Natural killer cell (primary cell): ENCODE results near the gene ZSCAN2. TPM values are rescaled to one million over a fixed set of nuclear protein-coding genes. Genes with fewer than 3 reads are reported as not detected.
A peak's percentile ranks its signal among the peaks of the same experiment; 100 is the strongest.
"Not testable (repeated sequence)": the region's sequence is repeated elsewhere in the genome, so short reads cannot be mapped to it uniquely, and the experiment has no call there.

Source experiments
- ATAC-seq, 3 donors: fragments of 150-1000 bp in 2 of 3; fragments of 200-7000 bp in 1 of 3; cut with Tn5 transposase; 1 replicate in 1 of 3; 2 replicates in 2 of 3; pipeline ENCODE4 v1.10.0; 2021; ENCODE audit warnings: mild to moderate bottlenecking in 2 of 3, moderate library complexity in 2 of 3
- DNase-seq, 2 donors: peaks; one replicate each; pipeline versions ENCODE4 v3.0.0 to v3.0.0-alpha.2; 2013 to 2021; ENCODE audit warnings: mixed read lengths in 1 of 2
- H3K27ac ChIP-seq: one replicate; pipeline ENCODE4 v1.5.1; 2013; ENCODE audit warnings: mild to moderate bottlenecking, low read length
- H3K27me3 ChIP-seq: one replicate; pipeline ENCODE4 v1.6.1; 2013; ENCODE audit warnings: low read length; ENCODE audit not compliant: control insufficient read depth, insufficient read depth
- H3K36me3 ChIP-seq: one replicate; pipeline ENCODE4 v1.6.1; 2013; ENCODE audit warnings: low read length; ENCODE audit not compliant: control insufficient read depth, insufficient read depth
- H3K4me1 ChIP-seq: one replicate; pipeline ENCODE4 v1.6.1; 2013; ENCODE audit warnings: low read length; ENCODE audit not compliant: control insufficient read depth, insufficient read depth
- H3K4me3 ChIP-seq: one replicate; pipeline ENCODE4 v1.5.1; 2013; ENCODE audit warnings: low read length
- H3K9me3 ChIP-seq: one replicate; pipeline ENCODE4 v1.6.1; 2013; ENCODE audit warnings: low read length; ENCODE audit not compliant: control insufficient read depth, insufficient read depth
- H3K27ac Mint-ChIP-seq, 2 donors: one replicate each; pipeline ENCODE4 v1.8.0; 2022; ENCODE audit warnings: mild to moderate bottlenecking in 2 of 2, mixed read lengths in 2 of 2, moderate library complexity in 1 of 2
- H3K27me3 Mint-ChIP-seq, 2 donors: one replicate each; pipeline ENCODE4 v1.8.0; 2022; ENCODE audit warnings: low read depth in 2 of 2, mixed read lengths in 2 of 2
- H3K36me3 Mint-ChIP-seq: one replicate; pipeline ENCODE4 v1.8.0; 2022; ENCODE audit warnings: mixed read lengths
- H3K4me1 Mint-ChIP-seq, 2 donors: one replicate each; pipeline ENCODE4 v1.8.0; 2022; ENCODE audit warnings: mixed read lengths in 2 of 2
- H3K4me3 Mint-ChIP-seq: one replicate; pipeline ENCODE4 v1.8.0; 2022; ENCODE audit warnings: mild to moderate bottlenecking, moderate library complexity, mixed read lengths
- H3K9me3 Mint-ChIP-seq, 2 donors: one replicate each; pipeline ENCODE4 v1.8.0; 2022; ENCODE audit warnings: mixed read lengths in 2 of 2
- WGBS: methylation state at CpG from one replicate; pipeline ENCODE4 v1.1.7; 2013; ENCODE audit warnings: missing lambda C conversion rate; ENCODE audit not compliant: insufficient coverage; 5-methylcytosine and 5-hydroxymethylcytosine counted together
- intact Hi-C: fragments of 100-400 bp; cut with micrococcal nuclease; formaldehyde crosslinking; loops from one replicate; pipeline ENCODE4 v1.14.2; 2022
- total RNA-seq, 4 donors: library from RNA; stranded (reverse); fragments of 120-200 nt in 1 of 4; gene quantifications; one replicate each; pipeline versions ENCODE4 v1.2.3 to v1.2.4, GENCODE V29; 2013 to 2022
- TF ChIP-seq, protein P1 (sequence below): fragments of 200-600 bp; IDR thresholded peaks from one replicate; pipeline ENCODE4 v1.8.0; 2022; ENCODE audit warnings: antibody characterized with exemption

Gene ZSCAN2
- total RNA-seq, result 1 to 10 TPM; 5.0 to 8.3 (median 5.5) TPM
- total RNA-seq (2013), result 11.5 TPM

GRCh38 chr15:84600687-84601554 lies at the start of gene ZSCAN2:
TSS of gene ZSCAN2 (plus strand) at chr15:84601009. CDS start at chr15:84603928, 2,919 bp downstream.
- no peaks in the 10 kb centered on the region for H3K27me3 ChIP-seq
- intact Hi-C loops, result loop anchor here (1.0 to 2.0 kb wide), 3 partner anchors 30 to 54 kb away; partner anchors contain the start of gene WDR73
- Mint-ChIP-seq H3K9me3 (no peaks in the 10 kb centered on the region), H3K27ac (peak within 1 kb of the TSS; percentile 83 to 94), H3K4me3 (peak within 1 kb of the TSS; percentile 95), H3K36me3 (no peaks in the 10 kb centered on the region), H3K4me1 (peaks cover 45 to 50% of the 10 kb centered on the region in 2 donors), H3K27me3 (no peaks in the 10 kb centered on the region)
- peak within 1 kb of the TSS; percentile 86 for H3K4me3 ChIP-seq
- peak within 1 kb of the TSS; percentile 6 for H3K27ac ChIP-seq
- TF ChIP-seq, protein P1, sequence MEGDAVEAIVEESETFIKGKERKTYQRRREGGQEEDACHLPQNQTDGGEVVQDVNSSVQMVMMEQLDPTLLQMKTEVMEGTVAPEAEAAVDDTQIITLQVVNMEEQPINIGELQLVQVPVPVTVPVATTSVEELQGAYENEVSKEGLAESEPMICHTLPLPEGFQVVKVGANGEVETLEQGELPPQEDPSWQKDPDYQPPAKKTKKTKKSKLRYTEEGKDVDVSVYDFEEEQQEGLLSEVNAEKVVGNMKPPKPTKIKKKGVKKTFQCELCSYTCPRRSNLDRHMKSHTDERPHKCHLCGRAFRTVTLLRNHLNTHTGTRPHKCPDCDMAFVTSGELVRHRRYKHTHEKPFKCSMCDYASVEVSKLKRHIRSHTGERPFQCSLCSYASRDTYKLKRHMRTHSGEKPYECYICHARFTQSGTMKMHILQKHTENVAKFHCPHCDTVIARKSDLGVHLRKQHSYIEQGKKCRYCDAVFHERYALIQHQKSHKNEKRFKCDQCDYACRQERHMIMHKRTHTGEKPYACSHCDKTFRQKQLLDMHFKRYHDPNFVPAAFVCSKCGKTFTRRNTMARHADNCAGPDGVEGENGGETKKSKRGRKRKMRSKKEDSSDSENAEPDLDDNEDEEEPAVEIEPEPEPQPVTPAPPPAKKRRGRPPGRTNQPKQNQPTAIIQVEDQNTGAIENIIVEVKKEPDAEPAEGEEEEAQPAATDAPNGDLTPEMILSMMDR, result no peak
- peaks cover 39% of the 10 kb centered on the region for H3K4me1 ChIP-seq
- under 1% methylated on average over 68 of the region's 68 CpGs for WGBS
- H3K9me3 ChIP-seq, result no peaks in the 10 kb centered on the region
- DNase-seq (peak; percentile 92 to 94), ATAC-seq (peak; percentile 97 to 99 (median 99))
- H3K36me3 ChIP-seq, result peaks cover 9% of the 10 kb centered on the region

DNA sequence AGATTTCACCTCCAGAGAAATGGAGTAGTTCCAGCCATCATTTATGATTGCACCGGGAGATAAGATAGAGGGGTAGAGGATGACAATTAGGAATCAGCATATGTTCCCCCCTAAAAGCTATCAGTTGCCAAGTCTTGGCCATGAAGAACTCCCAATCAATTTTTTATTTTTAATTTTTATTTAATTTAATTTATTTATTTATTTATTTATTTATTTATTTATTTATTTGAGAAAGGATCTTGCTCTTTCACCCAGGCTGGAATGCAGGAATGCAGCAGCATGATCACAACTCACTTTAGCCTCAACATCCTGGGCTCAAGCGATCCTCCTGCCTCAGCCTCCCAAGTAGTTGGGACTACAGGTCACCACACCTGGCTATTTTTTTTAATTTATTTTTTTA lies 49.2 kb upstream of the ZSCAN2 start:
- H3K27ac ChIP-seq, H3K9me3 Mint-ChIP-seq, H3K9me3 ChIP-seq, ATAC-seq, H3K27ac Mint-ChIP-seq, DNase-seq, H3K4me3 Mint-ChIP-seq, H3K27me3 Mint-ChIP-seq, H3K4me3 ChIP-seq, intact Hi-C loops, H3K4me1 ChIP-seq, H3K36me3 Mint-ChIP-seq, H3K27me3 ChIP-seq, H3K36me3 ChIP-seq: not testable (repeated sequence)
- WGBS, result no CpG with 5 or more reads among the region's 2 CpGs
- peaks cover 25 to 26% of the 10 kb centered on the region in 2 donors for H3K4me1 Mint-ChIP-seq

DNA sequence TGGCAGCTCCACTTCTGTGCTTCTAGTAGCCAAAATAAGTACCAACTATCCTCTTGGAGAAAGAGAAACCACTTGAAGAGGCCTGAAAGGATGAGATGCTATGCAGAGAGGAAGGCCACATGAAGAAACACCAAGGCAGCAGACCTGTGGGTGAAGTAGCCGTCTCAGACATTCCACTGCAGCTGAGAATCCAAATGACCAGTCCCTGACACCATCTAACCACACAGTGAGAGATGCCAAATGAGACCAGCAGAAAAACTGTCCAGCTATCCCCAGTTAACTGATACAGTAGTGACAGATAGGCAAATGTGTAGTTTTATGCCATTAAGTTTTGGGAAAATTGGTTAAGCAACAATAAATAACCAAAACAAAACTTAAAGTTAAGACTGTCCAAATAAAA lies 47.9 kb upstream of the ZSCAN2 start:
- Histone ChIP-seq H3K36me3 (no peaks in the 10 kb centered on the region), H3K9me3 (no peaks in the 10 kb centered on the region), H3K27ac (no peak overlapping the region), H3K27me3 (no peaks in the 10 kb centered on the region), H3K4me1 (no peaks in the 10 kb centered on the region), H3K4me3 (no peak overlapping the region)
- Mint-ChIP-seq H3K27ac (no peak overlapping the region), H3K4me1 (peaks cover 14 to 18% of the 10 kb centered on the region in 2 donors), H3K36me3 (no peaks in the 10 kb centered on the region), H3K27me3 (no peaks in the 10 kb centered on the region), H3K4me3 (no peak overlapping the region), H3K9me3 (no peaks in the 10 kb centered on the region)
- TF ChIP-seq, protein P1, result no peak
- WGBS, result 67% methylated on average over 1 of the region's 1 CpG
- DNase-seq, result no peak
- intact Hi-C loops, result no loop called here
- ATAC-seq, result no peak

DNA sequence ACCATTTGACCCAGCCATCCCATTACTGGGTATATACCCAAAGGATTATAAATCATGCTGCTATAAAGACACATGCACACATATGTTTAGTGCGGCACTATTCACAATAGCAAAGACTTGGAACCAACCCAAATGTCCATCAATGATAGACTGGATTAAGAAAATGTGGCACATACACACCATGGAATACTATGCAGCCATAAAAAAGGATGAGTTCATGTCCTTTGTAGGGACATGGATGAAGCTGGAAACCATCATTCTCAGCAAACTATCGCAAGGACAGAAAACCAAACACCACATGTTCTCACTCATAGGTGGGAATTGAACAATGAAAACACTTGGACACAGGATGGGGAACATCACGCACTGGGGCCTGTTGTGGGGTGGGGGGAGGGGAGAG lies 44.1 kb upstream of the ZSCAN2 start:
- H3K36me3 Mint-ChIP-seq, intact Hi-C loops: not testable (repeated sequence)

DNA sequence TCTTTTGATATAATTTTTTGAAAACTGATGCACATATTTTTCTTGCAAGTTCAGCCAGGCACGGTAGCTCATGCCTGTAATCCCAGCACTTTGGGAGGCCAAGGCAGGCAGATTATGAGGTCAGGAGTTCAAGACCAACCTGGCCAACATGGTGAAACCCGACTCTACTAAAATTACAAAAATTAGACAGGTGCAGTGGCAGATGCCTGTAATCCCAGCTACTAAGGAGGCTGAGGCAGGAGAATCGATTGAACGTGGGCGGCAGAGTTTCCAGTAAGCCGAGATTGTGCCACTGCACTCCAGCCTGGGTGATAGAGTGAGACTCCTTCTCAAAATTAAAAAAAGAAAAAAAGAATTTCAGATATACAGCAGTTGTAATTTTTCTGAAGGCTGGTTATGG lies 32.8 kb upstream of the ZSCAN2 start:
- H3K27me3 ChIP-seq, intact Hi-C loops, DNase-seq, H3K4me3 Mint-ChIP-seq, H3K9me3 ChIP-seq, H3K36me3 ChIP-seq, H3K9me3 Mint-ChIP-seq, H3K27ac Mint-ChIP-seq, H3K27ac ChIP-seq, H3K4me1 Mint-ChIP-seq, H3K36me3 Mint-ChIP-seq, H3K4me3 ChIP-seq, ATAC-seq, H3K27me3 Mint-ChIP-seq: not testable (repeated sequence)
- peaks cover 13% of the 10 kb centered on the region for H3K4me1 ChIP-seq
- 97% methylated on average over 6 of the region's 6 CpGs for WGBS

More for the DNA sequence above, 44.1 kb upstream of the ZSCAN2 start:
- not testable (repeated sequence) for H3K27me3 ChIP-seq, H3K27ac Mint-ChIP-seq, H3K9me3 ChIP-seq, ATAC-seq, H3K9me3 Mint-ChIP-seq, H3K27me3 Mint-ChIP-seq, DNase-seq, H3K27ac ChIP-seq, H3K4me3 Mint-ChIP-seq, H3K4me1 ChIP-seq, H3K4me3 ChIP-seq, H3K36me3 ChIP-seq
- 100% methylated on average over 1 of the region's 3 CpGs for WGBS
- H3K4me1 Mint-ChIP-seq, result peaks cover 20 to 22% of the 10 kb centered on the region in 2 donors
